ENCODE measurements around the gene ESAM. TPM values are rescaled to one million over a fixed set of nuclear protein-coding genes. Genes with fewer than 3 reads are reported as not detected.

Gene ESAM, protein sequence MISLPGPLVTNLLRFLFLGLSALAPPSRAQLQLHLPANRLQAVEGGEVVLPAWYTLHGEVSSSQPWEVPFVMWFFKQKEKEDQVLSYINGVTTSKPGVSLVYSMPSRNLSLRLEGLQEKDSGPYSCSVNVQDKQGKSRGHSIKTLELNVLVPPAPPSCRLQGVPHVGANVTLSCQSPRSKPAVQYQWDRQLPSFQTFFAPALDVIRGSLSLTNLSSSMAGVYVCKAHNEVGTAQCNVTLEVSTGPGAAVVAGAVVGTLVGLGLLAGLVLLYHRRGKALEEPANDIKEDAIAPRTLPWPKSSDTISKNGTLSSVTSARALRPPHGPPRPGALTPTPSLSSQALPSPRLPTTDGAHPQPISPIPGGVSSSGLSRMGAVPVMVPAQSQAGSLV
- 10 to 100 TPM in 2 of 4 donors, 1 to 10 TPM in 2; 5.6 to 23.1 (median 9.7) TPM for total RNA-seq

- Histone ChIP-seq H3K36me3 (peaks cover 0 to 26% (median 0%) of the 10 kb centered on the region in 3 donors), H3K4me3 (peak within 1 kb of the TSS; percentile 32 to 77 (median 55)), H3K4me1 (peaks cover 33 to 64% (median 34%) of the 10 kb centered on the region in 3 donors), H3K27ac (peak within 1 kb of the TSS; percentile 43 to 91 (median 84)), H3K9me3 (no peaks in the 10 kb centered on the region), H3K27me3 (peaks cover 6 to 62% (median 23%) of the 10 kb centered on the region in 4 donors)
- intact Hi-C loops (cut with DNase I) = loop anchor here (5.0 to 10.0 kb wide), 2 partner anchors 73 to 95 kb away; no protein-coding TSS in a partner anchor
- no peak for DNase-seq
- TF ChIP-seq CTCF (IDR thresholded peaks at IDR 0.05) = no peak
- peak in 1 of 4 donors; percentile 51 for TF ChIP-seq POLR2A (IDR thresholded peaks at IDR 0.05)
- WGBS, 2 donors = 0% methylated on average over 5 to 19 of the region's 55 CpGs
Observed at GRCh38 chr11:124762105-124762623, at the start of gene ESAM. ESAM (minus strand) TSS chr11:124762290; CDS start chr11:124762154, 136 bp downstream.

GRCh38 chr11:124811399-124812125 lies 49.5 kb upstream of the ESAM start:
- Histone ChIP-seq H3K27ac (no peak overlapping the region), H3K4me3 (no peak overlapping the region), H3K4me1 (no peaks in the 10 kb centered on the region), H3K9me3 (no peaks in the 10 kb centered on the region), H3K36me3 (no peaks in the 10 kb centered on the region), H3K27me3 (peaks cover 0 to 24% (median 0%) of the 10 kb centered on the region in 4 donors)
- TF ChIP-seq POLR2A (IDR thresholded peaks at IDR 0.05) (no peak), CTCF (IDR thresholded peaks at IDR 0.05) (no peak)
- DNase-seq = no peak
- intact Hi-C loops (cut with DNase I) = no loop called here
- 69 to 75% methylated on average over 10 of the region's 10 CpGs for WGBS, 2 donors

DNA sequence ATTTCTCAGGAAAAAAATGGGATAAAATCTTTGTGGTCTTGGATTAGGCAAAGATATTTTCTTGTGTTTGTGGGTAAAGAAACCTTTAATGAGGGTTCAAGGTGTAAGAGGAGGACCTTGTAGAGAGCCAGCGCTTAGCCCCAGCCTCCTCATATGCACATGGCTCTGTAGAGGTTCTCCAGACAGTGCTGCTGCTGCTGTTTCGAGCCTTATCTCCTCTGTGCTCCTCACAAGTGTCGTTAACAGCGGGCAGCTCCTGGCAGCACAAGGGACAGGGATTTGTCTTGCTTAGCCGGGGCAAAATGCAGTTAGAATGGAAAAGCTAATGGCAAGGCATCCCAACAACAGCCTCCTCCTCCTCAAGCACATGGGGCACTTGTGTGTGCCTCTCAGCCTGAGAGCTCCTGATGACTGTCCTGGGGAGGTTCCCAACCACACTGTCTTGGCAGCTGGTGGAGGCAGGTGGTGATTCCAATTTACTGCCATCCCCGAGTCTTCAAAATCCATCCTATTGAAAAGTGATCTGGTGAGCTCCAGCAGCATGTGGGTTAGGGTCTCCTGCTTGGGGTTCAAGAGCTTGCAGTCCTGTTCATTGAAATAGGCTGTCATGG lies 45.7 kb upstream of the ESAM start:
- H3K4me1 ChIP-seq = no peaks in the 10 kb centered on the region
- DNase-seq = no peak
- peaks cover 0 to 8% (median 0%) of the 10 kb centered on the region in 3 donors for H3K36me3 ChIP-seq
- H3K27ac ChIP-seq = no peak overlapping the region
- no peaks in the 10 kb centered on the region for H3K27me3 ChIP-seq
- intact Hi-C loops (cut with DNase I) = no loop called here
- H3K9me3 ChIP-seq = no peaks in the 10 kb centered on the region
- WGBS, 2 donors = 78 to 90% methylated on average over 5 to 6 of the region's 6 CpGs
- no peak for TF ChIP-seq CTCF (IDR thresholded peaks at IDR 0.05)
- no peak for TF ChIP-seq POLR2A (IDR thresholded peaks at IDR 0.05)
- H3K4me3 ChIP-seq = no peak overlapping the region

DNA sequence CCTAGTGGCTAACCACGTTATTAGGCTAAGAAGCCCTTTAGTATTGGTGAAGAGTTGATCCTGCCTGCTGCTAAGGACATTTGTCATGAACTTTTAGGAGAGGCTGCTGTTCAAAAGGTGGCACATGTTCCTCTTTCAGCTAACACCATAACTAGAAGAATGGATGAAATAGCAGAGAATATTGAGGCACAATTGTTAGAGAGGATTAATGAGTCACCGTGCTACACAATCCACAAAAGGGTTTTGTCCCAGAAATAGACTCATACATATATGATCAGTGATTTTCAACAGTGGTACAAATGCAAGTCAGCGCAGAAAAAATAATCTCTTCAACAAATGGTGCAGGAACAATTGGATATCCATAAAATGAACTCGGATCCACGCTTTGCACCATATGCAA lies 45.1 kb upstream of the ESAM start:
- WGBS, 2 donors = 78 to 85% methylated on average over 5 of the region's 5 CpGs
- no peaks in the 10 kb centered on the region for H3K27me3 ChIP-seq
- H3K27ac ChIP-seq = no peak overlapping the region
- intact Hi-C loops (cut with DNase I) = no loop called here
- no peaks in the 10 kb centered on the region for H3K9me3 ChIP-seq
- TF ChIP-seq CTCF (IDR thresholded peaks at IDR 0.05) (no peak), POLR2A (IDR thresholded peaks at IDR 0.05) (no peak)
- no peak overlapping the region for H3K4me3 ChIP-seq
- H3K4me1 ChIP-seq = peaks cover 0 to 1% (median 0%) of the 10 kb centered on the region in 3 donors
- peaks cover 0 to 8% (median 0%) of the 10 kb centered on the region in 3 donors for H3K36me3 ChIP-seq
- no peak for DNase-seq

Measured in esophagus squamous epithelium (tissue), 5 donors.